Measurements from ENCODE around the gene LAYN.

DNA sequence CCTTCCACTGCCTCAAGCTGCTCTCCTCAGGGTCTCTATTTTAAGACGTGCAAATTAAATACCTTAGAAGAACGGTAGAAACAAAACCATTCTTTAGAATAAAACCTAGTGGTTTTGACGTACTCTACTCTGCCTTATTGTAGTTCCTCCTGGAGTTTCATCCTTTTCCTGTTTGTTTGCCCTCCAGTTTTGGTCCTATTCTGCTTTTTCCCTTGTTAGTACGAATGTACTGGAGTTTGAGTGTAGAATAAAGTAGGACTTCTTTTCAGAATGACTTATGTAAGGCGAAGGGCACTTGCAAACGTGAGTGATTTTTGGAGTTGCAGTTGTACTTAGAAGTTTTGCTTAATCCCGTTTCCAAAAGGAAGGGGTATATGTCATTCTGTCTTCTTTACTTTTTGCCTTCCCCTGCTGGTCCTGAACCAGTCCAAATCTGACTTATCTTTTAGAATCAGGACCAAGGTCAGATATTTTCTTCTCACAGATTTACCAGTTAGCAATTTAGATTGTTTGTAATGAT lies 63.2 kb downstream of the LAYN start:
- TF ChIP-seq CTCF (IDR thresholded peaks at IDR 0.05) (no peak), POLR2A (IDR thresholded peaks at IDR 0.05) (no peak), POLR2AphosphoS5 (IDR thresholded peaks at IDR 0.05) (no peak)

Measured in gastroesophageal sphincter (tissue), 3 donors.